ENCODE results near the gene L3MBTL4.

GRCh38 chr18:6079406-6079805, 335.3 kb downstream of the L3MBTL4 start:
- TF ChIP-seq NUFIP1 (IDR thresholded peaks at IDR 0.05; ENCODE audit: partially characterized antibody) = no peak
- no peak for TF ChIP-seq MAZ (CRISPR knock-in tag; conservative IDR thresholded peaks at IDR 0.05 in 1 of 2, IDR thresholded peaks at IDR 0.05 in 1 of 2)
- no peak for TF ChIP-seq BACH1 (tag; IDR thresholded peaks at IDR 0.05)
- no peak for TF ChIP-seq EZH2 (IDR thresholded peaks at IDR 0.05; ENCODE audit: borderline replicate concordance, low read depth, low read length)
- TF ChIP-seq HCFC1 (IDR thresholded peaks at IDR 0.05; ENCODE audit: low read depth, low read length) = no peak
- TF ChIP-seq PHB (CRISPR knock-in tag; IDR thresholded peaks at IDR 0.05) = no peak
- TF ChIP-seq MAX (CRISPR knock-in tag; IDR thresholded peaks at IDR 0.05) = no peak

Data from K562 (cell line).